DMS 273 (cell line): ENCODE data around the gene GAK.

Experiments
- DNase-seq: peaks from one replicate; lab custom pipeline; 2025; ENCODE audit not compliant: unreplicated experiment; lab: John Stamatoyannopoulos, UW

The GAK gene

DNA sequence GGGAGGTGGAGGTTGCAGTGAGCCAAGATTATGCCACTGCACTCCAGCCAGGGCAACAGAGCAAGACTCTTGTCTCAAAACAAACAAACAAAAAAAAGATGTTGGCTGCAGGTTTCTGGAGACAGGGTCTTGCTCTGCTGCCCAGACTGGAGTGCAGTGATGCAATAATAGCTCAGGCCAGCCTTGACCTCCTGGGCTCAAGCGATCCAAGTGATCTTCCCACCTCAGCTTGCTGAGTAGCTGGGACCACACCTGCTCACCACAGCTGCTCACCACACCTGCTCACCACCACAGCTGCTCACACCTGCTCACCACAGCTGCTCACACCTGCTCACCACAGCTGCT, 76.3 kb downstream of the GAK start:
- DNase-seq, result no peak

DNA sequence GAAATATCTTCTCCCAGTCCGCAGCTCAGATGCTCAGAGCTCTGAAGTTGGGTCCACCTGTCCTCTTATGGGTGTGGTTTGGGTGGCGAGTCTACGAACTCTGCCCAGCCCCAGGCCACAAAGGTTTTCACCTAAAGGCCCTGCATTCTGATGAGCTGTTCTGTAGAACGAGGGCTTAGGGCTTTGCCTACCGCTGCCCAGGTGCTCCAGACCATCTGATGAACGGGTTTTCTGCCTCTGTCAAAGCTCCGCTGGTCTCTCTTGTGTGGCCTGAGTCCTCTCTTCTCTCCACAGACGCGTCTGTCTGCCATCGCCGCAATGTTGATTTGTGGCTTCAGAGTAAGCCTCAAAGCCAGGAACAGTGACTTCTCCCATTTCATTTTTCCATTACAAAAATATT, 77.8 kb downstream of the GAK start:
- no peak for DNase-seq

DNA sequence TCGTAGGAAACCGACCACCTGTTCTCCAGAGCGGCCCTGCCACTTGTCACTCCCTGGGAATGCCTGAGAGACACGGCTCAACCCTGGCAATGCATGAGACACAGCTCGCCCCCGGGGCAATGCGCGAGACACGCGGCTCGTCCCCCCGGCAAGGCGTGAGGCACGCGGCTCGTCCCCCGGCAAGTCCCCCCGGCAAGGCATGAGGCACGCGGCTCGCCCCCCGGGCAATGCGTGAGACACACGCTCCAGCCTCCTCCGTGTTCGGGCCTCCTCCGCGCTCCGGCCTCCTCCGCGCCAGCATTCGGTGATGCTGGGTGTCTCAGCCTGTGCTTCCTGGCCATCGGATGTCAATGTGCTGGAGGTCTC, 78.7 kb downstream of the GAK start:
- DNase-seq, result no peak

DNA sequence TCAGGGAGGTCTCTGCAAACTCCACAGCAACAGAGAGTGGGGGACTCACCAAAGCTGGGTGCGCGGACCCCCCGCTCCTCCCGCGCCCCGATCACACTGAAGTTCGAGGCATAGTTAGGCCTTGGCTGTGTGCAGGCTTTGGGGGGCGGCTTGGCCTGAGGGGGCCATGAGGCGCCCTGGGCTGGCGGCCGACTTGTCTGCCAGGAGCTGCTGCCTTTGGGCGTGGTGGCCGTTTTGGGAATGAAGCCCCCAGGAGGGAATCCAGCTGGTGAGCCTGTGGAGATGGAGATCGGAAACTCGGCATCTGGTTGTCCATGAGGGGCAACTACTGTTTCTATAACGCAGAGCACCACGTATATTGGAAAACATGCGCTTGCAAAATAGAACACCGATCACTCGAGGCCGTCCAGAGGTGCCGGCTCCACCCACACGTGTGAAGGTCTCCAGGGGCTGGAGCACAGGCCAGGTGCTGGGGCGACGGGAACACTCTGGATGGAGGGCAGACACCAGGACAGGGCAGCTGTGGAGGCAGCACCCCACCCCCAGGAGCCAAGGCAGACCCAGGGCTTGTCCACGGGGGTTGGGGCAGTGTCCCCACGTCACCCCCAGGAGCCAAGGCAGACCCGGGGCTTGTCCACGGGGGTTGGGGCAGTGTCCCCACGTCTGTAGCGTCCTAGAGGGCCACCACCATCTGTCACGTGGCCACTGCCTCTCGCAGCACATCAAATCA, 80.2 kb downstream of the GAK start:
- no peak for DNase-seq

DNA sequence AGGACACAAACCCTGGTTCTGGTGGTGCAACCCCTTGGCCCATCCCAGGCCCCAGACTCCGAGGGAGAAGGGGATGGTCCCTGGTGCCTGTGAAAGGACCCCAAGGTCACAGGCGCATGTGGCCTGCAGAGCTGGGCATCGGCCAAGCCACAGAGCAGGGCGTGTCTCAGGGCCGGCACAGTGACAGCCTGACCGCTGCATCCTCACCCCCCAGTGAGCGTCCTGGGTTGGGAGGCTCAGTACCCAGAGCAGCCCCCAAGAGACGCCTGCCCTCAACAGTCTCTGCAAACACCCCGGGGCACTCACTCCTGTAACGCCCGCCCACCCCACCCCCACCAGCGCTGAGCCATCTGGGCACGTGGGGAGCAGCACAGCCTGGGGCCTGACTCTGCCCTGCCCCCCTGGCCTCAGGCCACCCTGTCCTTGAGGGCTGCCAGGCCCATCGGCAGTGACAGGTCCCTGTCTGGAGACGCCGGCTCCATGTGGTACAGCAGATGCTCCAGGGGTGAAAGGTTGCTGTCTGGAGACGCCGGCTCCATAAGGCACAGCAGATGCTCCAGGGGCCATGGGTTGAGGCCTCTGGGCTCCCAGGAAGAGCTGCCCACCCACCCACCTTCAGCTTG, 81.7 kb downstream of the GAK start:
- peak; percentile 35 for DNase-seq

DNA sequence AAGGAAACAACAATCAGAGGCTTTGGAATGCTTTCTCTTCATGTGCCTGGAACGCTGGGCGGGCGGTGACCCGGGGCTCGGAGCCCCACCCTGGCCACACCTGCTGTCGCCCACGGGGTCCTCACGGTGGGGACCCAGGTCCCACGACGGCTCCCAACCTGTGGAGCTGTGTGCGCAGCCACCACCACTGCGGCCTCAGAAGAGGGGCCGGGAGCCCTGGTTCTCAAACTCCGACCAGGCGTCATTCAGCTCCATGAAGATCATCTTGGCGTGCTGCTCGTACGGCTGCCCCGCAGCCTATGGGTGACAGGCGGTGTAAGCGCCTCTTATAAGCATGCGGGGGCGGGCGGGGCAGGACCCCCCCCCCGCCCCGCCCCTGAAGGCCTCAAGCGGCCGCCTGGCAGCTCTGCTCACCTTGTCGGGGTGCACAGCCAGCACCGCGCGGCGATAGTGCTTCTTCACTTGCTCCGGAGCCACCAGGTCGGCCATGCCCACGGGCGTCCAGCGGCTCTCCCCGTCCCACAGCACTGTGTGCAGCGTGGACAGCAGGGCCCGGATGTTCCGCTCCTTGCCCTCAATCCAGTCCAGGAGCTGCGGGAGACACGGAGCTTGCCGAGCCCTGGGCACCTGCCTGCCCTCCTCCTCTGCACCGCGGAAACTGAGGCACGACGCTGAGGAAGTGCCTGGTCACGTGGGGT, 82.5 kb downstream of the GAK start:
- DNase-seq, result no peak

DNA sequence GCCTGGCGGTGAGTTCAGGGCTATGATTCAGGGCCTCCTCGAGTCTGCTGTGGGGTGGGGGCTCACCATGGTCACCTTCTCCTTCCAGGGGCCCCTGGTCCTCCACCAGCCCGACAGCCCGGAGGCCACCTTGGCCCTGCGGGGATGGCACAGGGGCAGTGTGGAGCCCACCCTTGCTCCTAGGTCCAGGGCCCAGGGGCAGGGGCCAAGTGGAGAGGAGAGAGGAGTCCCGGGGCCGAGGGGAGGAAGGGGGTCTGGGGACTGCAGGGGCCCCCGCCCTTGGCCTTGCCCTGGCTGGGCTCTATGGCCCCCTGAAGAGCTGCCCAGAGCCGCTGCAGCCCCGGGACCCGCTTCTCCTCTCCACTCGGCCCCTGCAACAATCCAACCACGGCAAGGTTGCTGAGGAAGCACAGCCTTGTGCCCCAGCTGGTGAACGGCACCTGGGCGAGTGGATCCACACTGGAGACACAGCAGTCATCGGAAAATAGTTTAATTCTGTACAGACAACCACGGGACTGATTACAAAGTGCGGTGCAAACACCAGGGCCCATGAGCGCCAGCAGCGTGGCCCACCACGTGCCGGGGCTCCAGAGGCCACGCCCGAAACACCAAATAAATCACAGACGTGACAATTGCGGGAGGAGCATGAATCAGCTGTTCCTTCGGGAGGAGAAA, 83.2 kb downstream of the GAK start:
- no peak for DNase-seq

DNA sequence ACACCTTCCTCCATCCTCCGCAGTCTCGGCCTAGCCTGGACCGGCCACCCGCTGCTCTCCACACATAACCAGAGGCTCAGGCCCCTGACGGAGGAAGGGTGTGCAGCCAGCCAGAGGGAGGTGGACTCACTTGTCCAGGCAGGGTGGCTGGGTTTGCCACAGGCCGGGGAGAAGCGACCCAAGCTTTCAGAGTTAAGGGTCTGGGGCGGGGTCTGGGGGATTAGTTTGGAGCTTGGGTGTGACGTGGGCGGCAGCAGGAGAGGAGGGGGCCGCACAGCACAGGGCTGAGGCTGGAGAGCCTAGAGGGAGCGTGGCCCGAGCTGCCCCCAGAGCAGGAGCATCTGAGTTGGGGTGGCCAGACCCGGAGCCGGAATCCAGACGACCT, 83.8 kb downstream of the GAK start:
- no peak for DNase-seq

DNA sequence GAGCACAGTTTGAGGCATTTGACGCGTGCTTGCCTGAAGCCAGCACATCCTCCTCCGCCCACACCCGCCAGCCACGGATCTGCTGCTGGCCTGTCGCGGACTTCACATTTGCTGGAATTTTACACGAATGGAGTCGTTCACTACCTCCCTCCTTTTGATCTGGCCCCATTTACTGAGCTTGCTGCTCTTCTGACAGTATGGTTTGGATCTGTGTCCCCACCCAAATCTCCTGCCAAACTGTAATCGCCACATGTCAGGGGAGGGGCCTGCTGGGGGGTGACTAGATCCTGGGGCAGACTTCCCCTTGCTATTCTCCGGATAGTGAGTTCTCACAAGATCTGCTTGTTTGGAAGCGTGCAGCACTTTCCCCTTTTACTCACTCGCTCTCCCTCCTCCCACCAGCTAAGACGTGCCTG, 86.3 kb downstream of the GAK start:
- no peak for DNase-seq

DNA sequence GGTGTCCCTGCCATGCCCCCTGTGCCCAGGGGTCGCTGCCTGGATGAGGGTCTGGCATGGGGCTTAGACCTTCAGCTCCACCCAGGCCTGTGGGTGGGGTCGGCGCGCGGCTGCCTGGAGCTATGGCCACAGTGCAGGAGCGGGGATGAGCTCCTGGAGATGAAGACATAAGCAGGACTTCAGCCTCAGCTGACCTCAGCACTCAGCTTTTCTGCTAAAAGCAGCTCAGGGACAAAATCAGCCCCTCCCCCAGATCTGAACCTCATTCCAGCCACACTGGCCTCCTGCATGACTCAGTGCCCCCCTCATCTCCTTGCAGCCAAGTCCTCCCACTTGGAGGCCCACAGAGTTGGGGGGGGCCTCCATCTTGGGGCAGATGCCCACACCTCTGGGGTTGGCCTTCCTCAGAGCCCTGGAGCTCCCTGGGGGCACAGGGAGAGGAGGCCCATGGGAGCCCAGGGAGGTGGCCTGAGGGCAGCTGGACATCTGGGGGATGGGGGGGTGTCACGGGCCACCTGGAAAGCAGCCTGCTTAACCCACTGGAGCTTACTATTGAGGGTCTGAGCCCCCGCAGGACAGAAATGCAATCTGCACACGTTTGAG, 86.8 kb downstream of the GAK start:
- no peak for DNase-seq

DNA sequence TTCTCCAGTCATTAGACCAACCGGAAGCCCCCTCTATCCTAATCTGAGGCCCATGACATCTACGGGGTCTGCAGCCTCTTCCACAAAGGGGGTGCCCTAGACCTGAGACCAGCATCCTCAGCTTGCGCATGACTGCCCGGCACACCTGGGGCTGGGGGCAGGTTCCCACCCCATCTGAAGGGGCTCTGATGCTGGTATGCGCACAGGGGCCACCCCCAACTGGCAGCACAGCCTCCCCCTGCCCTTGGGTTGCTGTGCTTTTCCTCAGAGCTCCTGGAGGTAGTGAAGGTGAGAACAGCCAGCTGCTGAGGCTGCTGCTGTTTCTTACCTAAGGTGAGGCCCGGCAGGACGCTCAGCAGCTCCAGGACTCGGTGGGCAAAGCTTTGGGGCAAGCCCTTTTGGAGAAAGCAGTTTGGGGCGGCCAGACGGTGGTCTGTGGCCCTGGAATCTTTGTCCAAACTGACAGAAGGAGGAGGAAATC, 87.3 kb downstream of the GAK start:
- DNase-seq, result no peak

DNA sequence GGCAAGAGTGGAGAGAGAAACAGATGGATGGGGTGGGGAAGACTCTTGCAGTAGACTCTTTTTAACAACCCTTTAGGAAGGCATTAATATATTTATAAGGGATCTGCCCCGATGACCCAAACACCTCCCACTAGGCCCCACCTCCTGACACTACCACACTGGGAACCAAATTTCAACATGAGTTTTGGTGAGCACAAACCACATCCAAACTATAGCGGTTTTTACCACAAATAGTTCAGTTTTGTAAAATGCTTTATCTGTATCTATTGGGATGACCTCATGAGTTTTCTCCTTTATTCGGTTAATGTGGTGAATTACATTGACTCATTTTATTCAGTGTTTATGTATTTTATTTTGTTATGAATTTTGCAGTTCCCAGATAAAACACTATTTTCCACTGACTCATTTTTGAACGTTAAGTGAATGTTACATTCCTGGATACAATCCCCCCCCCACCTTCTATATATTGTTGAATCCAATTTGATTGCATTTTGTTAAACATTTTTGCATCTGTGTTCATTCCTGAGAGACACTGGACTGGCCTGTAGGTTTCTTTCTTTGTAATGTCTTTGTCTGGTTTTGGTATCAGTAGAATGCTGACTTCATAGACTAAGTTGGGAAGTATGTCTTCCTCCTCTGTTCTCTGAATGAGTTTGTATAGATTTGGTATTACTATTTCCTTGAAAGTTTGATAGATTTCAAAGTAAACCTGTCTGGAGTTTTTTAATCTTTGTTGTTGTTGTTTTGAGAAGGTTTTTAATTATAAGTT, 92.3 kb downstream of the GAK start:
- DNase-seq, result peak; percentile 38

DNA sequence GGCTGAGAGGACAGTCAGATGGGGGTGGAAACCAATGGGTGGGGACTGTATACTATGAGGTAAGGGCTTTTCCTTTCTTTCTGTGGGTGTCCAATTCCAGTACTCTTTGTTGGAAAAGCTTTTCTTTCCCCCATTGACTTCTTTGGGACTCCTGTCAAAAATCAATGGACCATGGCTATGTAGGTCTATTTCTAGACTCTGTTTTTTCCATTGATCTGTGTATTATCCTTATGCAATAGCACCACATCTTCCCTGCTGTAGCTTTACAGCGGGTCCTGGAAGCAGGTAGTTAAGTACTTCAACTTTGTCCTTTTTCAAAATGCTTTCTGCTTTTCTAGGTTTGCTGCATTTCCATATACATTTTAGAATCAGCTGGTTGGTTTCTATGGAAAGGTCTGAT, 94.3 kb downstream of the GAK start:
- no peak for DNase-seq

DNA sequence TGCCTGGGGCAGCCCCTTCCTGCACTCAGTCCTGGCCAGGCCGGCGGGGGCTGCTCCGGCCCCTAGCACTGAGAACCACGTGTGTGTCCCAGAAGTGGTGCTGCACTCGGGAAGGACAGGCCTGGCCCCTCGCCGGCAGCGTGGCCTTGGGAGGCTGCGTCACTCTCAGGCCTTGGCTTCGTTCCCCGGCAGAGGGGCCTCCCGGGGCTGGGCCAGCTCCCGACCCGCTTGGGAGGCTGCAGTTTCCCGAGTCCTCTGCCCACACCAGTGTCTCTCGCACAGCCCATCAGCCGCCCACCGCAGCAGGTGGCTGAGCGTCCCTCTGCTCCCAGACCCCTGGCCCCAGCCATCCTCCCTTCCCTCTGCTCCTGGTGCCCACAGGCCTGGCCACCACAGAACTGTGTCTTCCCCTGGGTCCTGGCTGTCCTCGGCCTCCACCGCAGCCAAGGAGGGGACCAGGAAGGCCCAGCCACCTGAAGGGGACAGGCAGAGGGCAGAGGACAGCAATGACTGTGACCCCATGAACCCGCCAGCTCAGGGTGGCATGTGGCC, 95.3 kb downstream of the GAK start:
- DNase-seq, result no peak

DNA sequence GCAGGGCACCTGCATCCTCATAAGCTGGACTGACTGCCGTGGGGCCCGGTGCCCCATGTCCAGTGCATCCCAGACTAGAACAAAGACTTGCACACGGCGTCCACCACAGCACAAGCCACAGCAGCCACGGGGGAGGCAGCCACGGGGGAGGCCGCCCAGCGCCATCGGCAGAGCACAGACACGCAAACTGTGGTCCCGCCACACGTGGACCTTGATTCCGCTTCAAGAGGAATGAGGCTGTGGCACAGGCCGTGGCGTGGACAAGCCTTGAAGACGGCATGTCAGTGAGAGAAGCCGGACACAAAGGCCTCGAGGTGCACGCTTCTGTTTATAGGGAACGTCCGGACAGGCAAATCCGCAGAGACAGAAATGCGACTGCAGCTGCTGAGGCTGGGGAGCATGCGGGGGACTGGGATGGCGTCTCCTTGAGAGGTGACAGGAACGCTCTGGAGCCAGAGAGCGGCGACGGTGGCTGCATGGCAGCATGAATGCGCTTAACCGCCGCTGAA, 96.1 kb downstream of the GAK start:
- DNase-seq, result no peak

DNA sequence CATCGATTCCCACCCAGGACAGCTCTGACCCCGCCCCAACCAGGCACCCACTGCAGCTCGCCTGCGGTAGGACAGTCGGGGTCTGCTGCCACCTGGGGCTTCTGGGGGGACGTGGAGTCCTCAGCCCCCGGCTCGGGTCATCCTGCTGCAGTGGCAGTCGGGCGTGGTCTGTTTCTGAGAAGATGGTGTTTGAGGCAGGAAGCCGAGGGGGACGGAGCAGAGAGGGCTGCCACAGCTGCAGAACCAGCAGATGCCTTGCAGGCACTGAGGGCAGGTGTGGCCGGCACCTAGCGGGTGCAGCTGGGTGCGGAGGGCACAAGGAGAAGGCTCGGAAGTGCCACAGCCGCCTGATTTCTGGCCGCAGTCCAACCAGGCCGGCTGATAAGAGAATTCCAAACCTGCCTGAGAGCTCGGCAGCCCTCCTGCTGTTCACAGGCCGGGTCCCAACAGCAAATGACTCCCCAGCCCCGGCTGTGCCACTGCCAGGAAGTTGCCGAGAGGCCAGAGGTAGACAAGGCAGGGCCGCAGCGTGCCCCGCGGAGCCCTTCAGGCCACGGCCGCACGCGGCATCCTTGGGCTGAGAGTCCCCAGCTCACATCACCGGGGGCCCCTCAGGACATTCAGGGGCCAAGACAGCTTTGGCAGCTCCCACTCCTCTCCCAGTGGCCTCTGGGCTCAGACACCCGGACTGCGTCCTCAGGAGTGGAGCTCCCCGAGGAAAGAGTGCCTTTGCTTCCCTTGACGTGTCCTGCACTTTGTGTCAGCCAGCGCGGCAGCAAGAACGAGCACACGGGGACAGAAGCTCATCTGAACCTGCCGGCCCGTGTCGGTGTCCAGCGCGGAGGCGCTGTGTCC, 96.7 kb downstream of the GAK start:
- DNase-seq, result peak; percentile 78

DNA sequence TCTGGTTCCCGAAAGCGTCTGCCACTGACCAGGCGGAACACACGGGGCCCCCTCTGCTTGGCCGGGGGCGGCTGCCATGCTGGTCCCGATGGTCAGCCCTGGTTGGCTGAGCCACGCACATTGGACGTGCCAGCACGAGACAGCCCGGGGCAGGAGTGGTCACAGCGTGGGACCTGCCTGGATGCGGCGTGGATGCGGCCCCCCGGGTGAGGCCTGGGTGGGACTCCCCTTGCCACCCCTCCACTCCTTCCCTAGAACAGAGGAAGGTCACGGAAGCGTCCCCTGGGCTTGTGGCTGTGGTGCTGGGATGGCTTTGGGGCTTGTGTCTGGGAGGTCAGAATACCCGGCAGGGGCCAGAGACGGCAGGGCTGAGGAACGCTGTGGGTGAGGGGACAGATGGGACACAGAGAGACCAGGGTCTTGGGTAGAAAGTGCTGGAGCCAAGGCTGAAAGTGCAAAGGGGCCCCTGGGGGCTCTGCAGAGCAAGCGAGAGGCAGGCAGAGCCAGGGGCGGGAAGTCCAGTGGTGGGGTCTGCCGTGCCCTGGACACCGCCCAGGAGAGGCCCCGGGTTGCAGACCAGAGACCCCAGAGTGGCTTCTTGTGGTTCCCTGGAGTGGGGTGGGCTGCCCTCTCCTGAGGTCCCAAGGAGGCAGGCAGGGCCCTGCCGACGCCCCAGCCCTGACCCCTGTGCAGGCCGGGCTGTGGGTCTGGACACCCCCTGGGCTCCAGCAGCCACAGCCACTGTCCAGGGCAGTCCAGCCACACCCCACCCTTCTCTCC, 97.6 kb downstream of the GAK start:
- DNase-seq, result no peak

DNA sequence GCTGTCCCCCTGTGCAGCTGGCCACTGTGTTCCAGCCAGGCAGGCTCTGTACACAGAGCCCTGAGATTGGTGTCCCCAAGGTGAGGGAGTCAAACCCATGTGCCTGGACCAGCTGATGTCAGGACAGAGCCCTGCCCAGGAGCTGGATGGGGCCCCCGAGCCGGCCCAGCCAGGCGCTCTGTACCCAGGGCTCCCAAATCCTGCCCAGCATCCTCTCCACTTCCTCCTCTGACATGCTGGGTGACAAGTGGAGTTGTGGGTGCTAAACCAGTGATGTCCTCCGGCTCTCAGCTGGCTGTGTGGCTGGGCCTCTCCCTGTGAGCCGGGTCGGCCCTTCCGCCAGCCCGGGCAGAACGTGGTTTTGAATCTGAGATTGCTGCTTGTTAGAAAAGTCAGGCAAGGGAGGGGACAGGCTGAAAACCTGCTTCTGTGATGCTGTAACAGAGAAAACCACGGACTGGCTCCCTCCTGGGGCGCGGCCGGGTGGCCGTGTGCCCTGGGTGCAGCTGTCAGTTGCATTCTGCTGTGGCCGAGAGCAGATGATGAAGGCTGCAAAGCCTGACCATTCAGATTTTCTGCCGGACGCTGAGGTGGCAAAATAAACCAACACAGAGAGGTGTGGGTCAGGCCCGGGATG, 98.3 kb downstream of the GAK start:
- no peak for DNase-seq
